NCI-H1694 treated with DMSO at 0.1 percent for 48 hours (cell line): ENCODE measurements around the gene IRF5.

ENCODE experiments used
- DNase-seq: peaks from one replicate; lab custom pipeline; 2025; lab: John Stamatoyannopoulos, UW

Gene IRF5, protein sequence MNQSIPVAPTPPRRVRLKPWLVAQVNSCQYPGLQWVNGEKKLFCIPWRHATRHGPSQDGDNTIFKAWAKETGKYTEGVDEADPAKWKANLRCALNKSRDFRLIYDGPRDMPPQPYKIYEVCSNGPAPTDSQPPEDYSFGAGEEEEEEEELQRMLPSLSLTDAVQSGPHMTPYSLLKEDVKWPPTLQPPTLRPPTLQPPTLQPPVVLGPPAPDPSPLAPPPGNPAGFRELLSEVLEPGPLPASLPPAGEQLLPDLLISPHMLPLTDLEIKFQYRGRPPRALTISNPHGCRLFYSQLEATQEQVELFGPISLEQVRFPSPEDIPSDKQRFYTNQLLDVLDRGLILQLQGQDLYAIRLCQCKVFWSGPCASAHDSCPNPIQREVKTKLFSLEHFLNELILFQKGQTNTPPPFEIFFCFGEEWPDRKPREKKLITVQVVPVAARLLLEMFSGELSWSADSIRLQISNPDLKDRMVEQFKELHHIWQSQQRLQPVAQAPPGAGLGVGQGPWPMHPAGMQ

DNA sequence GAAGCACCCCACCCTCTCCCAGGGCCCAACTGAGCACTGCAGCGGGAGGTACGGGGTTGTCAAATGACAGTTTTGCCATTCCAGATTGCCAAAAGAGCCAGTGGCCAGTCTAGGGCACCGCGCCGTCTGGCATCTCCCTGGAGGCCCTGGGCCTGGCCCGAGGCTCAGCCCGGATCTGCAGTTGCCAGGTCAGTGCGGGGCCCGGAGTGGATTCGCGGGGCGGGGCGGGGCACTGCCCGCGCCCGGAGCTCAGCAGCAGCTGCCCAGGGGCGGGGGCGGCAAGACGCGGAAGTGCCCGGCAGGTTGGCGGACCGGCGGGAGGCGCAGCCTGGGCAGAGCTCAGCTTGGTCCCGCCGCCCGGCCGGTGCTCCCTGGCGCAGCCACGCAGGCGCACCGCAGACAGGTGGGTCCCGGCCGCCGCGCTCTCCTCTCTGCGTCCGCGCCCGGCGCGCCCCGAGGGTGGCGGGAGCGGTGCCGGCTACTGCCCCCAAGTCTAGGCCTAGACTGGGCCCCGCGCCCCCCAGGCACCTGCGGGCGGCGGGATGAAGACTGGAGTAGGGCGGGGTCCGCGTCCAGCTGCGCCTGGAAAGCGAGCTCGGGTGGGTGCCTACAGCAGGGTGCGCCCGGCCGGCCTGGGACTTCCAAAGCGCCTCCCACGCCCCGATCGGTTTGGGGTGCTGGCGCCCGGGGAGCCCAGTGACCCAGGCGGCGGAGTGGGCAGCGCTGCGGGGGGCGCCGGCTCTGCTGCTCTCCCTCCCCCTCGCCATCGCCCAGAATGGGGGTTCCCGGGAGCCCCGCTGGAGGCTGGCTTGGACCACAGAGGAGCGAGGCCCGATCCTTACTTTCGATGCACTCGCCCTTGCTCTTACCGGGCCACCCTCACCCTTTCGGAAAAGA lies at the start of gene IRF5:
Gene IRF5, plus strand, starts transcription at position 281 of the 897 bp plus-strand sequence. CDS start 4,155 bp downstream, outside the sequence.
- no peak for DNase-seq

DNA sequence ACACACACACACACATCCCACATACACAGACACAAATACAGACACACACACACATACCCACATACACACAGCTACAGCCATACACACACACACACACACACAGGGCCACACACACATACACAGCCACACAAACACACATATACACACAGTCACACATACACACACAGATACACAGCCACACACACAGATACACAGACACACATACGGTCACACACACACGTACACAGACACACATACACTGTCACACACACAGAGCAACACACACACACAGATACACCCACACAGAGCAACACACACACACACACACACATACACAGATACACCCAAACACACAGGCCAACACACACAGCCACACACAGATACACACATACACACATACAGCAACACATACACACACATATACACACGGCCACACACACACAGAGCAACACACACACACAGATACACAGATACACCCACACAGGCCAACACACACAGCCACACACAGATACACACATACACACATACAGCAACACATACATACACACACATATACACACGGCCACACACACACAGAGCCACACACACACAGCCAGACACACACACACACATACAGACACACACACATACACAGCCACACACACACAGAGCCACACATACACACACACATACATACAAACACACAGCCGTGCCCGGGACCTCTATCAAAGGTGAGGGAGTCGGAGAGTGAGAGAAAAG lies 49.5 kb upstream of the IRF5 start:
- no peak for DNase-seq

DNA sequence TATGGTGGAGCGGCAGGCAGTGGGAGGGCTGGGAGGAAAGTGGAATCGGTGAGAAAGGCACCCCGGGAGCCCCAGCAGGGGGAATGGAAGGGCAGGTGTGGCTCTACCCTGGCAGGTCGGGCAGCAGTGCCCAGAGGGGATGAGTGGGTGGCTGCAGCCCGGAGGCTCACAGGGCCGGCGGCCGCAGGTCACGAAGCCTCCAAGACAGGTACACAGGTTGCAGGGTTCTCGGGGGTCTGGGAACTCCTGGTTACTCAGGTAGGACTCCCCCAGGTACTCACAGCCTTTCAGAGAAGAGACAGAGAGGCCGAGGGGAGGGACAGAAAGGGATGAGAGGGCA lies 49.0 kb upstream of the IRF5 start:
- DNase-seq: no peak

DNA sequence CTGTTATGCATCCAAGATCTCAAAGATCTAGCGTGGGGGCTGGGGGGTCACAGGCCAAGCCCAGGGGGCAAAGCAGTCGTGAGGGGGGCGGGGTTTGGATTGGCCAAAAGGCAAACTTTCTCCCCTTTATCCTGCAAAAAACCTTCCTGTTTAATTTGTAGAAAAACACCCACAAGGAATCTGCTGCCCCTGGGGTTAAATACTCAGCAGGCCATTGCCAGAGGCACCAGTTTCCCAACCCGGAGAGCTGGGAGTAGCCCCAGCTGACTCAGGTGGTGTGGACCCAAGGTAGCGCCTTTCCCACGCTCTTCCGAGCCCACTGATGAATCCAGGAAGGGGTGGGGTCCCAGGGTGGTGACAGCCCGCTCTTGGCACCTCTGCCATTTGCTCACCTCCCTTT lies 48.6 kb upstream of the IRF5 start:
- DNase-seq: no peak

DNA sequence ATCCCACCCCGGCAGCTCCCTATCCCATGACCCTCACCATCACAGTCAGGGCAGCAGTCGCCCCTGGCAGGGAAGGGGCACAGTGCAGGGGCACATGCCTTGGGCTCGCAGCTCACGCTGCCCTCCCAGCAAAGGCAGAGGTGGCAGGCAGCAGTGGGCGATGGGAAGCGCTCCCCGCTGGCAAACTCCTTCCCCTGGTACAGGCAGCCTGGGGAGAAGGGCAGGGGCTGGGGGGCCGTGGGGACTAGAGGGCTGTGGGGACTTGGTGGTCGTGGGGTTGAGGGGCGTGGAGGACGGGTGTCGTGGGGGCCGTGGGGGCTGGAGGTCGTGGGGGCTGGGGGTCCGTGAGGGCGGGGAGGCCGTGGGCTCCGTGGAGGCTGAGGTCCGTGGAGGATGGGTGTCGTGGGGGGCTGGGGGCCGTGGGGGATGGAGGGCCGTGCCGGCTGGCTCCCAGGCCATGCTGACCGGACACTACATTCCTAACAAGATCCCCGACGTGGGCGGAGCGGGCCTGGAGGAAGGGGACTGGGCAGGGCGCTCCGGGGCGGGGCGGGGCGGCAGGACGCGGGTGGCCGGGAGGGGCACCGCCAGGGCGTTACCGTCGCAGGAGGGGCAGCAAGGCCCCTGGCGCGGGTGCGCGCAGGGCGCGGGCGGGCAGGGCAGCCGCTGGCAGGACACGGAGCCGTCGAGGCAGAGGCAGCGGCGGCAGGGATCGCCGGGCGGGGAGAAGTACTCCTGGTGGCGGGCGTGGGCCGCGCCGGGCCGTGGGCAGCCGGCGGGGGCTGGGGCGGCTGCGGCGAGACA lies 47.2 kb upstream of the IRF5 start:
- DNase-seq: no peak

DNA sequence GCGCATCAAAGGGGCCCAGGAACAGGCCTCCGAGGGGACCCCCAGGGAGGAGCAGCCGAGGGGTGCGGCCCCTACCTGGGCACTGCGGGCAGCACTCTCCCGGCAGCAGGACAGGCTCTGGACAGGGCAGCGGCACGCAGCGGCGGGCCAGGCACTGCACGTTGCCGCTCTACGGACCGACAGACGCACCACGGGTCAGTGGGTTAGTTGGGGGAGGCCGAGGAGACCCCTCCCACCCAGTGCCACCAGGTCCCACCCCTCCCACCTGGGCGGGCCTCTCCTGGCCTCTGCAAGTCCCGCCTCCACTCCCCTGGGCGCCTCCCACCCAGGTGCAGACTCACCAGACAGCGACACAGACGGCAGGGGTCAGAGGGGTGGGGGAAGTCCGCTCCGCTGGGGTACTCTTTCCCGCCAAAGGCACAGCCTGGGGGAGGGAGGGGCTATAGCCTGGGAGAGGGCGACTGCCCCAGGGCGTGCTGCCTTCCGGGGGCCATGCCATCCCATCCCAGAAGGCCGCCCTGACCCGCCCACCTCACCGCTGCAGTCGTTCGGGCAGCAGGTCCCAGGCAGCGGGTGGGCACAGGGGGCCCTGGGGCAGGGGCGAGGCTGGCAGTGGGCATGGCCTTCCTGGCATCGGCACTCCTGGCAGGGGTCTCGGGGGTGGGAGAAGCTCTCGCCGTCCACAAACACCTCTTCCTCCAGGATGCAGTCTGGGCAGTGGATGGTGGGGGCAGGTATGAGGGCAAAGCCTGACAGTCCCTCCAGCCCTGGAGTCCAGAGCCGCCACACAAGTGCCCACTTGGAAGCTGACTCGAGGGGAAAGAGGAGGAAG lies 46.4 kb upstream of the IRF5 start:
- no peak for DNase-seq

DNA sequence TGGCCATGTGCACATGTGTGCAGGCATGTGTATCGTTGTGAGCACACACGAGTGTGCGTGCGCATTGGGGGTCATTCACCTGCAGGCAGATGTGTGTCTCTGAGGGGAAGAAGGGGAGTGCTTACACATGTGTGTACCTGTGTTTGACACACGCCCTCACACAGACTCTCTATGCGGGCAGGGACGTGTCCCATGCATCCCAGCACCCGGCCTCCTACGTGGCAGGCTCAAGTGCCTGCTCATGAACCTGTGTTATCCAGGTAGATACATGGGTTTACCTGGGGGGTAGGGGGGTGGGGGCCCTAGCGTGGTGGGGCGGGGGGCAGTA lies 45.8 kb upstream of the IRF5 start:
- DNase-seq: no peak

DNA sequence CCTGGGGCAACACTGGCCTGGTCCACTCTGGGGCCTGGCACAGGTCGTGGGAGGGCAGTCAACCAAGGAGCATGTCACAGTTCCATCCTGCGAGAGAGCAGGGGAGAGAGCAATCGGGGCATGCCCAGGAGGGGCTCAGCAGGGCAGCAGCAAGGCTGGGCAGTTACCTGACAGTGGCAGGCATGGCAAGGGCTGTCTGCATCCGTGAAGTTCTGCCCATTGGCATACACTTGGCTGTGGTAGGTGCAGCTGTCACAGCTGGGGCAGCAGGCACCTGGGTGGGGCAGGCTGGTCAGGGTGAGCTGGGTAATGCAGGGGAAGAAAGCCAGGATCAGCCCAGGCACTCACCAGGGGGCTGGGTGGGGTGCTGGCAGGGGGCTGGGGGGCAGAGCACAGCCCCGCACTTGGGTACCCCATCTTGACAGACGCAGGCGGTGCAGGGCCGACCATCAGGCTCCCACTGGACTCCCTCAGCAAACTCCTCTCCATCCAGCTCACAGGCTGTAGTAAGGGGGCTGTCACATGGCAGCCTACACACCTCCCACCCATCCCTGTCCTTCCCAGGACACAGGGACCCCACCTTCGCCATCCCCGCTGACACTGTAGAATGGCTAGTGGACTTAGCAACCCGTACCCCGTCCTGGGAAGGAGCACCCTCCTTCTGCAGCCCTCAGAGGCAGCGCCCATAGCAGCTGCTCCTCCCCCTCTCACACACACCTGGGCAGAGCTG lies 45.0 kb upstream of the IRF5 start:
- no peak for DNase-seq

DNA sequence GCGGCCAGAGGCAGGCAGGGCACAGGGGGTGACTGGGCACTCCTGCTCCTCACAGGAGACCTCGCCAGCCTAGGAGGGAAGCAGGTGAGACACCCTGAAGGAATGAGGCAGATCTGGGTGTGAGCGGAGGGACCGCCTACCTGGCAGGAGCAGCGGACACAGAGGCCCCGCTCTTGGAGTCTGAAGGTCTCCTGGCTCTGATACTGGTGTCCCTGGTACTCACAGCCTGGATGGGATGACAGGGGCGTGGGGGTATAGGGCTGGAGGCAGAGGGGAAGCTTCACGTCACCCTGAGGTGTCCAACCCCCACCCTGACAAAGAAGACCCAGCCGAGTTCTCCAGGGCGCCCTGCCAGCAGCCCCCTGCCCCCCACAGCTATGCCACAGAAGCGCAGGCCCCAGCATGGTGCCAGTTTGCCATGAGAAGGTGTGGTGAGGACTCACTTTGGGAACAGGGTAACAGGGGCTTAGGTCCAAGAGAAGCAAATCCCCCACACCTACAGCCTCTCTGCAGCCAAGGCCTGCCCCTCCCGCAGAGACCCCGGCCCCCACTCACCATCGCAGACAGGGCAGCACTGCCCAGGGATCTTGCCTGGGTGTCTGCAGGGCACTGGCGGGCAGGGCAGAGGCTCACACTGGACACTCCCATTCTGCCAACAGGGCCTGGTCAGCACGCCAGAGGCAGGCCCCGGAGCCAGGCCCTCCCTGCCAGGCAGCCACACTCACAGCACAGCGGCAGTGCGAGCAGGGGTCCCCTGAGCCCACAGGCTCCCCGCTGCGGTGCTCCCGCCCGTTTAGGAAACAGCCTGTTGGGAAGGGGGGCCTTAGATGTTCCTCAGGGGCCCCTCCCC lies 44.3 kb upstream of the IRF5 start:
- DNase-seq: no peak

DNA sequence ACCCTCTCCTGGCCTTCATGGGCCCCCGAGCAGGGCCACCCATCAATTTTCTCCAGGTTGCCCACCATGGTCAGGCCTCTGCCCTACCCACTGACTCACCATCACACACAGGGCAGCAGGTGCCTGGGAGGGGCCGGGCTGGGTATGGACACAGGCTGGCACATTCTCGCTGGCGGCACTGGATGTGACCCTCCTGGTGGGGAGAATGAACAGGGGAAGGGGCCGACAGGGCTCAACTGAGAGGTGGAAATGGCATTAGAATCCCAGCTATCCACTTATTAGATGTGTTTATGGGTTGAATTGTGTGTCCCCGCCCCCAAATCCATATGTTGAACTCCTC lies 43.7 kb upstream of the IRF5 start:
- no peak for DNase-seq

DNA sequence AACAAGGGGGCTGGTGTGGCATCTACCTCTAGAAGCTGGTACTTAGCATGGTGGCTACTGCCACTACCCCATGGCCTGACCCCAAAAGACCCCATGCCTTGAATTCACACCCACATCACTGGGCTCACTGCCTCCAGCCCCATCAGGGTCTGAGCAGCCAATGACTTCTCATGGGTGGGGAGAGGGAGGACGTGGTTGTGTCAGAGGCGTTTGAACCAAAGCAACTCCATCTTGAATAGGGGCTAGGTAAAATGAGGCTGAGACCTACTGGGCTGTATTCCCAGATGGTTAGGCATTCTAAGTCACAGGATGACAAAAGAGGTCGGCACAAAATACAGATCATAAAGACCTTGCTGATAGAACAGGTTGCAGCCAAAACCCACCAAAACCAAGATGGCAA lies 42.4 kb upstream of the IRF5 start:
- DNase-seq: no peak

DNA sequence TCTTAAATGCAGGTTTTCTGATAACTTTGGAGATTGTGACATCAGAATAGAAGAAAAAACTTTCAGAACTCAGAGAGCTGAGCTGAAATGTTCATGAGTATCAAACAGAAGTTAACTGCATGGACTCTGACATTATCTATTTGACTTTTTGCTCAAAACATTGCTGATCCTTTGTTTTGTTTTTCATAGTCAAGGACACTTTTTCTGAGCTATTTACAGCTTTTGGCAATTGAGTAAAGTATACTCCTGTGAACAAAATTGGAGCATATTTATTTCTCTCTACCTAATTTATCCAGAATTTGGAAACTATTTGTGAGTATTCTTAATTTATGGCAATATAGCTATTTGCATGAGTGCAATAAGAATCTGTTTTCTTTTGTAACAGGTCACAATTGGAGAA lies 38.3 kb upstream of the IRF5 start:
- DNase-seq: no peak

DNA sequence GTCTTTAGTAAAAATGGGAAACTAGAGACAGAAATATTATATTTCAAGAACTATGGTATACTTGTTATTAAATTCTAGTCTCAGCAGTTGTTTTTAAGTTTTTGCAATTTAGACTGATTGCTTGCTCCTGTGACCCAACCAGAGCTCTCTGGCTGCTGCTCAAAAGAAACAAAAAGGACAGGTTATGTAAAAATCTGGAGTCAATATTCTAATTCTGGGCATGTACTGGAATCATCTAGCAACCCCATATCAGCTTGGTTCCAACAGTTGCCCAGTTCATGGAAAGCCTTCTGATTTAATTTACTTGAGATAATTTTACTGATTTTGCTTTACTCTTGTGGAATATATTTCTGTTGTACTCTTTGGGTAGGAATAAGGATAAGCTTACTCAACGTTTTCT lies 37.5 kb upstream of the IRF5 start:
- DNase-seq: no peak

DNA sequence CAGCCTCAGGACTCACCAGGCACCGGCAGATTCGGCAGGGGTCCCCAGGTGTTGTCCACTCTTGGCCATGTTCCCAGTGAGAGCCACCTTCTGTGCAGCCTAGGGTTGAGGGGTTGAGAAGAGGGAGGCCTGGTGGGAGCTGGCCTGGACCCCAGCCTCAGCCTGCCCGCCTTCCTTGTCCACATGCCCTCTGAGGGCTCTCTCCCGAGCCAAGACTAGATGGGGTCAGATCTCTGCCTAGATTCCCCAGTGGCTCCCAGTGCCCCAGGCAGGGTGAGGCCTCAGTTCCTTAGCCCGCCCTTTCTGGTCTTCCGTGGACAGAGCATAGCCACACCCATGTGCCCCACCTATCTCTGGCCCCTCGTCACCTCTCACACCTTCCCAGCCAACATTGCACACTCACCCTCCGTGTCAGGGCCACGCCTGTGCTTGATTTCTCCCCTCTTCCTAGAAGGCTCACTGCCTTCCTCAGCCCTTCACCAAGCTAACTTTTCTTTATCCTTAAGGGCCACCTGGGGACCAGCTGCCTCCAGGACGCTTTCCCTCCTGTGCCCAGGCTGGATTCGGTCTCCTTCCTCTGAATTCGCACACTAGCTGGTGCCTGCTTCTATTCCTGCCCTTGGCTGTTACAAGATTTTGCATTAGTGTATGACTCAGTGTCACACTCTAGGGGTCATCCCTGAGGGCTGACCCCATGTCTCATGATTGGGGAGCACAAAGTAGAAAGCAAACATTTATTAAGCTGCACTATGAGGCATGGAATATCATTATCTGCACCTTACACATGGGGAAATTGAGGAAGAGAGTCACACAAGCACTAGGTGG lies 34.8 kb upstream of the IRF5 start:
- no peak for DNase-seq

DNA sequence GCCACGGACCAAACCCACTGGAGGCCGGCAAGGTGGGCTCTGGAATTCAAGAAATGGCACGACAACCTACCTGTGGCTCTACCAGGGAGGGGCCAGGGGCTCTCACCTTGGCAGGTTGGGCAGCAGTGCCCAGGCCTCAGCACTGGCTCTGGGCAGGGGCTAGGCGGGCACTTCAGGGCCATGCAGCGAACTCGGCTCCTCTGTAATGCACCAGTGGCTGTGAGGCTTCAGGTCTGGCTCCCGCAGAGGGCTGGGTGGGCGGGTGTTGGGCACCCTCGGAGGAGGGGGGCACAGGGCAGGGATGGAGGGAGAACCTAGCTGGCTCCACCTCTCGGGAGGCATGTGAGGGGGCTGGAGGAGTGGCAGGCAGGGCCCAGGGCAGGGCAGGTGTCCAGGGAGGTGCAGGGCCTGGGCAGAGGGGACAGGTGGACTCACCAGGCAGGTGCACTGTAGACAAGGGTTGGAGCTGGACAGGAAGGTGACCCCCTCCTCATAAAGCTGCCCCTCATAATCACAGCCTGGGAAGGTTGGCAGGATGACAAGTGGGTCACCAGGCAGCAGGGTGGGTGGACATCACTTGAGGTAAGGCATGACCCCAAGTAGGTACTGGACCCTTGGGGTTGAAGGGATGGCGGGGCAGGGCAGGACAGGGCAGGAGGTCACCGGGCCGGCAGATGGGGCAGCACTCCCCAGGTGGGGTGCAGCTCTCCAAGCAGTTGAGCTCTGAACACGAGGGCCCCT lies 33.9 kb upstream of the IRF5 start:
- no peak for DNase-seq

DNA sequence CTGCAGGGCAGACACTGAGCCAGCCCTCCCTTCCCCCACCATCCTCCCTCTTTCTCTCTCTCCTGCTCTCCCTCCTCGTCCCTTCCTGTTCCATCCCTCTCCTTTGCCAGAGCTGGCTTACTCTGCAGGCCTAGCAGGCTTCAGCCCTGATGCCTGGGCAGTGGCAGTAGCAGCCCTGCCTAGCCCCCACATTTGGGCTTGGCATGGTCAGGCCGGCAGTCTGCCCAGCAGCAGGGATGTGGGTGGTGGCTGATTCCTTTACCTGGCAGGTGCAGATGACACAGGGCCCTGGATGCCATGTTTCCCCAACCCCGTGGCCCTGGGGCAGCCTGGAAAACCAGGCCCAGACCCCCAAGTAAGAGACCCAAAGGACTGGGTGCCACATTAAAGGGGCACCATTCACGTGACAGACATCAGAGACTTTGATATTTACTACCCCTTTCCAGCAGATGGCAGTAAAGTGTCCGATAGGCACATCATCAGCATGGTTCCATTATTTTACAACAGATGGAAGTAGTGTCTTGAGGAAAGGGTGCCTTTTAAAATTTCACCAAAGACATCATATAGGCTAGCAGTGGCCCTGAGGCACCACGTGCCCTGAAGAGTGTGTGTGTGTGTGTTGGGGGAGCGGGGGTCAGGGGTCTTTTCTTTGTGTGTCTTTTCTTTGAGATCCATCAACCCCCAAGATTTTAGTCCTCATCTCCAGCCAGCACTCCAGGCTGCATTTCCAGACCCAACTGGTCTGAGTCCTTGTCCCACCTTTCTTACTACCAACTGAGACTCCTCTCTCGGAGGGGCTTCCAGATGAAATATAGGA lies 33.1 kb upstream of the IRF5 start:
- peak; percentile 60 for DNase-seq
